Epidermal melanocyte (primary cell): ENCODE measurements around the gene CD99L2.

Experiments
- DNase-seq: peaks from one replicate; pipeline ENCODE4 v3.0.0; 2011; ENCODE audit warnings: low spot score; ENCODE audit not compliant: insufficient read length

Gene CD99L2

DNA sequence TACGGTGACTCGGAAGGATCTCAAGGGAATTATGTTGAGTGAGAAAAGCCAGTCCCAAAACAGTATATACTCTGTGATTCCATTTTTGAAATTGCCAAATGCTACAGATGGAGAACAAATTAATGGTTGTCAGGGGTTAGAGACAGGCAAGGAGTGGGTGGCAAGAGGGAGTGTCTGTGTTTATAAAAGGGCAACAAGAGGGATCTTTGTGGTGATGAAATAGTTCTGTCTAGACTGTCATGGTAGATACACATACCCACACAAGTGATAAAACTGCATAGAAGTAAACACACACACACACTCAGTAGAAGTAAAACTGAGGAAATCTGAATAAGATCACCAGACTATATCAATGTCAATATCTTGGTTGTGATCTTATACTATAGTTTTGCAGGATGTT lies 92.7 kb downstream of the CD99L2 start:
- DNase-seq: no peak

GRCh38 chrX:150792949-150793527 lies 105.4 kb downstream of the CD99L2 start:
- DNase-seq: no peak

GRCh38 chrX:150790021-150790420 lies 108.4 kb downstream of the CD99L2 start:
- DNase-seq: no peak

DNA sequence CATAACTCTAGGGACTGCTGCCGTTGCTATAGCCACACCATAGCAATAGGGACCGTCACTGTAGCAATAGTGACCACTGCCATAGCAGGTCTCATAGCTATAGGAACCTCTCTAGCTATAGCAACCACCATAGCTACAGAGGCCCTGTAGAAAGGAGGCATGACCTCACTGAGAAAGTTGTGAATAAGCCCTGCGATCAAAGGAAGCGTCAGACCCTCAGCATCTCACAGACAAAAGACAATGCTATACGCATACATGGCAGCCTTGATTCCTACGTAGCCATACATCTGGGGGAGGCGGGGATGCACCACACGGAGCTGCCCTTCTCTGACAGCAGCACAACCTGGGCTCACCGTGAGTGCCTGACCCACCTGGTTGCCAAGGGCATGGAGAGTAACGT lies 116.8 kb downstream of the CD99L2 start:
- no peak for DNase-seq

GRCh38 chrX:150779385-150779784 lies 119.1 kb downstream of the CD99L2 start:
- DNase-seq: no peak

- no peak for DNase-seq
Measured at GRCh38 chrX:150777328-150777992, 121.0 kb downstream of the CD99L2 start.

- no peak for DNase-seq
Measured at GRCh38 chrX:150775569-150776350, 122.7 kb downstream of the CD99L2 start.

GRCh38 chrX:150774798-150775568 lies 123.5 kb downstream of the CD99L2 start:
- no peak for DNase-seq

DNA sequence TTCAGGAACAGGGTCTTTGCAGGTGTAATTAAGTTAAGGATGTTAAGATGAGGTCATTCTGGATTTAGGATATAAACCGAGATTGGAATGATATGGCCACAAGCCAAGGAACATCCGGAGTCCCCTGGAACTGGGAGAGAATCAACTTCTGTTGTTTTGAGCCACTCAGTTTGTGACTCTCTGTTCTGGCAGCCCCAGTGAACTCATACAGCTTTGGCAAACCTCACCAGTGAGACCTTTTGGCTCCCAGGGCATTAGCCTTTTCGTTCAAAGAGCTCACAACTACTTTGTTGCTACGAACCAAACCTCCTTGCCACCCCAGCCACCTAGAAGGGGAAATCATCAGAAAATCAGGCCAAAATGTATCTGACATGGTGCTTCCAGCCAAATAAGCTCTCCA lies 124.8 kb downstream of the CD99L2 start:
- DNase-seq: no peak

DNA sequence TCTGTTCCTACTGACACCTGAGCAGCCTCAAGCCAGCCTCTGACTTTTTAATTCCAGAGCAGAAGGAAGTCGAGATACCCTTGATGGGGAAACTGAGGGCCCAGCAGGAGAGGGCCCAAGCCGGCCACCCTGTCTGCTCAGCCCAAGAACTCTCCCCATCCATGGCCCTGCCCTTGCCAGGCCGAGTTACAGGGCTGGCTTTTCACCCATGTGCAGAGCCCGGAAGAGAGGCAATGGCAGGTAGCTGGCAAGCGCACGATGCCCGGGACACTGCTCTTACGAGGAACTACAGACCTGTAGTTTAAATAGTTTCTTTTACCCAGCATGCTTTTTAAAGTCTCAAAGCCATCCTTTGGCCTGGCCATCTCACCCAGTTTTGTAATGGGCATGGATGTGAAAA lies 125.4 kb downstream of the CD99L2 start:
- no peak for DNase-seq

- DNase-seq: peak; percentile 54
Measured at GRCh38 chrX:150772150-150772970, 126.1 kb downstream of the CD99L2 start.

GRCh38 chrX:150771116-150771515 lies 127.4 kb downstream of the CD99L2 start:
- DNase-seq: no peak

DNA sequence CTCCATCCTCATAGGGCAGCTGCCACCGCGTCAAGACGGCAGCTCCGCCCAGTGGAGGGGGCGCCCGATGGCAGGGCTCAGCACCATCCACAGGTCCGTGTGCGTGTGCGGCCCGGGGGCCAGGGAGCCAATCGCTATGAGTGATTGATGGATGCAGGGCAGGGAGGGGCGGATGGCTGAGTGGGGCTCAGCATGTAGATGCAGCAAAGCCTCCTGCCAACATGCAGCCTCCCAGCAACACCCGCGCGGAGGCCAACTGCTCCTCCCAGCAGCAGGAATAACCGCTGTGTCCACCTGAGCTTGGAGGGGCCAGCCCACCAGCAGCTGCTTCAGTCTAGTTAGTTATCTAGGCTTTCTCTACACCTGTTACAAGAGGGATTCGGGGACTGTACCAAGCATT lies 127.8 kb downstream of the CD99L2 start:
- no peak for DNase-seq

GRCh38 chrX:150769408-150769807 lies 129.1 kb downstream of the CD99L2 start:
- no peak for DNase-seq

GRCh38 chrX:150768580-150769190 lies 129.8 kb downstream of the CD99L2 start:
- DNase-seq: no peak

DNA sequence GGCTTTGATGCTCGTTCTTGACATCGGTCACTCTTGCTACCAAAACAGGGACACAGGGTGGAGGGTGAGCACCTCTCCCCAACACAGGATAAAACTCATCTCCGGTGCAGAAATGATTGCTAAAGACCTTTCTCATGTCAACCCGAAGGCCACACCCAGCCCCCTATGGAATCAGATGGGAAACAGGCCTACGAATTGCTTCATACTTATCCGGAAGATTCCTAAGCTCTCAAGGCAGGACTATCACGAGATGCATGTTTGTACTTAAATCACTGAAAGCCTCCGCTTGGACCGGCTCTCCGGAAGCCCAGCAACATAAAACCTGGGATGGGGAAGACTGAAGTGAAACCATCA lies 130.4 kb downstream of the CD99L2 start:
- DNase-seq: no peak

- DNase-seq: peak; percentile 18
Measured at GRCh38 chrX:150767475-150768131, 130.9 kb downstream of the CD99L2 start.

DNA sequence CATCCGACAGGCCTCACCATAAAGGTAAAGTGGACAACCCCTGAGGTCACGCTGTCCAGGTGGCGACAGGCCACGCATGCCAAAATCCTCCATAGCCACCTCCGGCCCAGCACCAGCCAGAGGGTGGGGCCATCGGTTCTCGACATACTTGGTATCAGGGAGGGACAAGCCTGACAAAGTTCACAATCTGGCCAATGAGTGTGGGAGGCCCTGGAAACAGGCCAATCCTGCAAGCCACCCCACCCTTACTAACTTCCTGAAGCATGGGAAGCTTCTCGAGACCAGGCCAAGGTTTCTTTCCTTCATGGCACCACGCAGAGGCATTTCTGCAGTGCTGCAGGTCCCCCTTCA lies 131.4 kb downstream of the CD99L2 start:
- DNase-seq: no peak

DNA sequence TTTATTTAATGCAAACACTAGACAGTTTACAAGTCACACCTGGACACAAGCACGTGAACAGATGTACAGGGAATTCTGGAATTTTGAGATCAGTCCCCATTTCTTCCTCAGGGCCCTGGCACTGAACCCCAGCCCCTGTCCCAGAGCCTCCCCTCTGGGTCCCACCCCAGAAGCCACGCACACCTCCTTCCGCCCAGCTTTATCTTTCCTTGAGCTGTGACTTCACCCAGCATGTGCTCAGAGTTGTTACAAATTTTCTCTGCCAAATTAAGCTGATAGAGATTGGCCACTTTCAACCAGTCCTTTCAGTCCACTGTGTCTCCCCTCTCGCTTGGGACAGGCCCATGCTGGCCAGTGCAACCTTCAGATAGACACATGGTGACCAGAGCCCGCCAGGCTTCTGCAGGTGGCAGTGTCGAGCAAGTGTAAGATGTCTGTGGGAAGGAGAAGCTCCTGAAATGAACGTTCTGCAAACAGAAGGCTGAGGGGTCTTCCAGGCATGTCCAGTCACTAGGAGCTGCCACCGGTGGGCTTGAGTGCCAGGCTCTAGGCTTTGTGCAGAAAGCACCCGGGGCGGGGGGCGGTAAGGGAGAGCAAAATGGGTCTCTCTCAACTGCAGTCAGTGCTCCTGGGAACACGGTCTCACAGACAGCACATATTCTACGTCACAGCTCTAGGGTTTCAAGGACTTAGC lies 132.0 kb downstream of the CD99L2 start:
- DNase-seq: no peak
